Measurements from ENCODE around the gene LYST.

DNA sequence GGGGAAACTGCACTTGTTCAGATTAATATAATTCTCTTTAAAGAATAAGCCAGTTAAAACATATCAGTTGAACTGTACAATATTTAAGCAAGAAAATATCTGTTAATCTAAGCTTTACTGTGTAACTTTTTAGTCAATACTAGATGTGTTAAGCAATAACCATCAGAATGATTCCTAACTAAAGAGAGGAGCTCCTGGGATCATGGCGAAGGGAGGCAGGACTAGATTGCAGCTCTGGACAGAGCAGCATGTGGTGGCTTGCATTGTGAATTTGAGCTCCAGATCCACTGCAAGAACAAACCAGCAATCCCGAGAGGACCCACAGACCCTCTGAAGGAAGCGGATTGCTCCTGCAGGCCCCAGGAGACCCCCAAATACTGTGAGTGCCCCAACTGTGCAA lies 21.9 kb downstream of the LYST start:
- TF ChIP-seq CTCF (IDR thresholded peaks at IDR 0.05; ENCODE audit: low read depth, low read length, poor library complexity, severe bottlenecking) (no peak), EZH2phosphoT487 (IDR thresholded peaks at IDR 0.05; ENCODE audit: borderline replicate concordance, low read length) (no peak)

All from DOHH2 (cell line).